Activated T-helper 1 cell treated with anti-CD3 and anti-CD28 coated beads, Interleukin-2, amount 50 U/mL, for 16 hours (primary cell): Measurements from ENCODE around the gene MTFR1L.
A peak's percentile ranks its signal among the peaks of the same experiment; 100 is the strongest.

Source experiments
- DNase-seq, 2 donors: peaks; one replicate each; pipeline ENCODE4 v3.0.0-alpha.2; 2020; ENCODE audit warnings: low read depth in 1 of 2, low spot score in 1 of 2

Gene MTFR1L

DNA sequence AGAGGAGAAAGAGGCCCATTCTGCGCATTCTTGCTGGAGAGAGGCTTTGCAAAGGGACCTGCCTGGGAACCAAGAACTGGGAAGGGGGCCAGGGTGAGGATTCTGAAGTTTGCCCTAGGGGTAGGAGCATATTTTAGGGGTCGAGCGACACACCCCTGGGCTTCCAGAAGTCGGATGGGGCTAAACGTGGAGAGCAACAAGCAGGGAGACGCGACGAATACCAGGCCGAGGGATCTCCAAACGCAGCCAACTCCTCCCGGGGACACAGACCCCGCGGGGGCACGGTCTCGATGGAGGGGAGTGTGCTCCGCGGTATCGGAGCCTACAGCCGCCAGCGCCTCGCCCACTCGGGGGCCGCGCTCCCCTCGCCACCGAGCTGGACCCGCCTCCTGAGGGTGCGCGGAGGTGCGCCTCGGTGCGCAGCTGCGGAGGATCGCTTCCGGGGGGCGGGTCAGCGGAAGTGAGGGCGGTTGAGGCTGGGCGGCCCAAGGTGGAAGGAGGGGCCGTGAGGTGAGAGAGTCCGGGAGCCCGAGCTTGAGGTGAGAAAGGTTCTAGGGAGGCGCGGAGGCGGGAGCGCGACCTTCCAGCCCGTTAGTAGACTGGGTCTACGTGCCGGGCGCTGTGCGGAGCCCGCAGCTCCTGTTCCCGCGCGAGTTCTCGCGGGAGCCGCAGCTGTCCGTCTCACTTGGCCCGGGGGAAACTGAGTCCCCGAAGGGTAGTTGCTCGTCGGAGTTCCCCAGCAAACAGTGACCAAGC is at the start of gene MTFR1L:
TSS of gene MTFR1L (plus strand) at position 464 of the 756 bp plus-strand sequence. CDS start 3,151 bp downstream, outside the sequence.
- DNase-seq: peak; percentile 90

DNA sequence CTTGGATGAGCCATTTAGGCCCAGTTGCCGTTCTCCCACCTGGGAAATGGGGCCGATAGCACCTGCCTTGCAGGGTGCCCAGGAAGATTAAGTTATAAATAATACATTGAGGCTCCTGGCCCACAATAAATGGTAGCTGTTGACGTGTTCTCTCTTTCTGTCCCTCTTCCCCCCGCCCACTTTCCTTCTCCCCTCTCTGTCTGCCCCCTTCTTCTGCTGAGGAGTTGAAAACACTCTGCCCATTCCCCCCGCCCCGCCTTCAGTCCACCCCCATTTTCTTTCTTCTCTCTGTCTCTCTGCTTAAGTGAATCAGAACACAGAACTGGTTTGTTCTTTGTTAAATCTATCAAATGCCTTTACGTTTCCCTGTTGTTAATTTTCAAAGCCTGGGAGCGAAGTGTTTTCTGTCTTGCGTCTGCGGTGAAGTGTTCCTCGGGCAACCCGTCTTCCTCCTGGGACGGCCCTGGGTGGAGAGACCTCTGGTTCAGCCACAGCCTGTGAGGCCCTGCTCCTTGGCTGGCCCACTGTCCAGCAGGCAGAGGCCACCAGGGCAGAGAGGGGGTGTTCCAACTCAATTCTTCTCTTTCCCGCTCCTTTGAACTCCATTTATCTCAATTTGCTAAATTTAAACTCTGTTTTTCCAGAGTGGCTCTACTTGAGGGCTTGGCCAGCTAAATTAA is 49.1 kb upstream of the MTFR1L start:
- DNase-seq: no peak

DNA sequence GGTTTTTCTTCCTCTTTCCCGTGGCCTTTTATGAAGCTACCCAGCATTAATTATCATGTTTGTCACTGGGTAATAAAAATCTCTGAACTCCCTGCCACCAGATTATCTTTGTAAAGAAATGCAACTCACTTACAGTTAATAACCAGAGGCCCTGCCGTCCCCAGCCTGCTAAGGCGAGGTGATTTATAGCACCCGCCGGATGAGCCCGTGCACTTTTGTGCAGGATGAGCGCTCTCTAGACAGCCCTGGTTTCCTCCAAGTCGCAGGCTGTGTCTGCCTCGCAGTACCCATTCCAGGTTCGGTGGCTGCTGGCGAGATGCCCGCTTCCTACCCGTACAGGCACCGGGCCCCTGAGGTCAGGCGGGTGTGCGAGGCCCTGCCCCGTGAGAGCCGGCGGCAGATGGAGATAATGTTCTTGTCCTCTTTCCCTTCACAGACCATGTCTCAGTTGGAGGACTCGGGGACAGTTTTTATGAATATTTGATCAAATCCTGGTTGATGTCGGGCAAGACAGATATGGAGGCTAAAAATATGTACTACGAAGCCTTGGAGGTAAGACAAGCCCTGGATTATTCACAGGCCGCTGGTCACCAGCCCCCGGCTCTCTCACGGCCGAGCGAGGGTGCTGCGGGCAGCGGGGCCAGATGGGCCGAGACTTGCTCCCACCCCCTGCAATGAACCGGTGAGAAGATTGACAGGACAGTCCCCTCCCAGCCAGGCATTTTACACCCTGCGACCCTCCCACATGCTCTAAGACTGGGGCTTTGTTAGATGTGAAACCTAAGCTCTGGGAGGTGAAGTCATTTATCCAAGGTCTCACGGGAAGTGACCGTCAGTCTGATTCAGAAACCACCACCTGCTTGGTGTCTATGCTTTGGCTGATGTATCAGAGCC is 48.3 kb upstream of the MTFR1L start:
- DNase-seq: no peak

DNA sequence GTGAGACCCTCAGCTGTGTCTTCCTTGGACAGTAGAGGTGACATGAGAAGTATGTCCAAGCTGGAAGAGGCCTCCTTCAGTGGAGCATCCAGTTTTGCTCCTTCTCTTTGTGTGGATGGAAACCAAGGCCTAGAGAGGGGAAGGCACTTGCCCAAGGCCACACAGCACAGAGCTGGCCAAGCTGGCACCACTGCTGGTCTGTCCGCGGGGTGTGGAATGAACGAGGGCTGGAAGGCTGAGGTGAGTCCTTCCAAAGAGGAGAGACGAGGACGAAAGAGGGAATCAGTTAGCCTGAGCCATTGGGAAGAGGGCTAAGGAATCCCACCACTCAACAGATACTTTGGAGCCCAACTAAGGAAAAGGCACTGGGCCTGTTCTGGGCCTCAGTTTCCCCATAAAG is 47.6 kb upstream of the MTFR1L start:
- DNase-seq: no peak

DNA sequence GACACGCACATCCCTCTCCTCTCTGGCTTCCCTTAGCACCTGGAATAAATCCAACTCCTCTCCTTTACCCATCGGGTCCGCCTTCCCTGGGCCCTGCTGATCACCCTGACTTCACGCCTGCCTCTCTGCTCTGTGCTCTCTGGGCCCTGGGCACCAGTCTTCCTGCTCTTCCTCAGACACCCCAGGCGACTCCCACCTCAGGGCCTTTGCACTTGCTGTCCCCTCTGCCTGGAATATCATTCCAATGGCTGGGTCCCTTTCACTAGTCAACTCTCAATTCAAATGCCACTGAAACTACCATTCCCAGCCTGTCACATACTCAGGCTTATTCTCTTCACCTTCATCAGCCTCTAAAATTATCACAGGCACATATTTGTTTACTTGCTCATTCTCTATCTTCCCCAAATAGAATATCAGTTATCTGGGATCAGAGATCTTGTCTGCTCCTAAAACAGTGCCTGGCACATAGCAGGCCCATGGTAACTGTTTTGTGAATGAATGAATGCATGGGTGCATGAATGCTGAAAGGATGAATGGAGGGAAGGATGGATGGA is 47.0 kb upstream of the MTFR1L start:
- no peak for DNase-seq

DNA sequence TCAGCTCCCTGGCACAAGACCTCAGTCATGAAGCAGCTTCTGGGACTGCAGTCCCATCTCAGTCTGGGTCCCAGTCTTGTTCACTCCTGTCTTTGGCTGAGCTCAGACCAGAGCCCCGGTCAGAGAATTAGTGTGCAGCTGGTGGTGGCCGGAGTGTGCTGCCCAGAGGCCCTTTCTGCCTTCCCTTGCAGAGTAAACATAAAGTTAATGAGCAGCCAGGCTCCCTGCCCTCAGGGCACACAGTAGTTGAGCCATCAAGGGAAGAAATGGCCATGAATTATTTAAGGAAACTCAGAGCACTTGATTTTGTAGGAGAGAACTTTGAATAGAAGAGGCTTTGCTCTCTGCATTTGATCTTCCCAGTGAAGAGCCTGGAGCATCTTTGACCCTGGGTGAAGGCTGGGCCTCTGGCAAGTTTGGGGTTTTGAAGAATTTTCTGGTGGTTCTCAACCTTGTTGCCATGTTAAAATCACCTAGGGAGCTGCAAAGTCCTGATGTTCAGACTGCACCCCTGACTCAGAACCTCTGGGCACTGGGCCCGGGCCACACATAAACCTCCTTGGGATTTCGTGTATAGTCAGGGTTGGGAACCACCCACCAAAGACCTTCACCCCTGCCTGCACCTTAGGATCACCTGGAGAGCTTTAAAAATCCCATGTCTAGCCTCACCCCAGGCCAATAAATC is 46.2 kb upstream of the MTFR1L start:
- DNase-seq: no peak

DNA sequence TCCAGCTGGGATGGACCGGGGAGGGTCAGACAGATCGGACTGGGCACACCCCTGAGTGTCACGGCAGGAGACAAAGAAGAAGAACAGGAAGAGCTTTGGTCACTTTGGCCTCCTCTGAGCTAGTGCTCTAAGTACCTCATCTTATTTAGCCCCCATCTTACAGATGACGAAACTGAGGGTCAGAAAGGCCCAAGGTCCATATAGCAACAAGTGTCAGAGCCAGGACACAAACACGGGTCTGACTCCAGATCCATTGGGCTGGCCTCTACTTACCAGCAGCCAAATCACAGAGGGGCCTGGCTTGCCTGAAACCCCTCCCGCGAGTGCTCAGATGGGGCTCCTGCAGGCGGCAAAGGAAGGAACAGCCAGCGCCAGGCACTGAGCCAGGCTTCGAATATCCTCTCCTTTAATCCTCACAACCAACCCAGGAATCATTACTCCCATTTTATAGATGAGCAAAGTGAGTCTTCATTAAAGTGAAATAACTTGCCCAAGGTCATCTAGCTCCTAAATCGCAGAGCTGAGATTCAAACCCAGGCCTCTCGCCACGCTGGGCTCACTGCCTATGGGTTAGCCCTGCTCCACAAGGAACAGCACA is 45.4 kb upstream of the MTFR1L start:
- no peak for DNase-seq

DNA sequence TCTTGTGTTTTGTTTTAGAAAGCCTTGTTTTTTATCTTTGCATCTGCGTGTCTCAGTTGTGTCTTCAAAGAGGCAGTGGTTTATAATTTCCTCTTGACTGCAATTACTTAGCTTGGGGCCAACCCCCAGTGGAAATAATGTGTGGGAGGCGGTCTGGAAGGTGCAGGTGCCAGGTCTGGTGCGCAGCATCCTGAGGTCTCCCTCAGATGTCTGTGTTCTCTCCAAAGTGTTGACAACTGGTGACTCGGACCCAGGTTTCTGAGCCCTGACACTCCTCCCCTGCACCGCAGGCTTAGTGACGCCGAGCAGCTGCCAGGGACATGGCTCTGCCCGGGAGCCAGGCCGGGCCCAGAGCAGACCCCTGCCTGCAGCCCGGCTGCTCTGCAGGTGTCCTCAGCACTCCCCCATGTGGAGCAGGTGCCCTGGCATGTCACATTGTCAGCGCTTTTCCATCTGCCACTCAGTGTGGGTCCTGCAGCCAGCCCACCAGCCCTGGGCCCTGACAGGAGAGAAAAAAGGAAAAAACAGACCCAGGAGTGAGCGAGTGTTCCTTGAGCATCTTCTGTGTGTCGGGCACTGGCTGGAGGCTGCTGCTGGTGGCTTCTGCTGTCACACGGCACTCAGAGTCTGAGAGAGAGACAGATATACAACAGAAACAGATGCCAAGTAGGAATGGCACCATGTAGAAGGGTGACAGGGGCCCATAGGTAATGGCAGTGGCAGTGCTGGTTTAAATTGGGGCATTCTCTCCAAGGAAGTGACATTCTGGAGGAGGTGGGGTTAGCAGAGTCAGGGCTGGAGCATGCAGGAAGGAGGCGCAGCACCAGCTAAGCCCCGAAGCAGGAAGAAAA is 44.6 kb upstream of the MTFR1L start:
- DNase-seq: peak; percentile 58 to 65

DNA sequence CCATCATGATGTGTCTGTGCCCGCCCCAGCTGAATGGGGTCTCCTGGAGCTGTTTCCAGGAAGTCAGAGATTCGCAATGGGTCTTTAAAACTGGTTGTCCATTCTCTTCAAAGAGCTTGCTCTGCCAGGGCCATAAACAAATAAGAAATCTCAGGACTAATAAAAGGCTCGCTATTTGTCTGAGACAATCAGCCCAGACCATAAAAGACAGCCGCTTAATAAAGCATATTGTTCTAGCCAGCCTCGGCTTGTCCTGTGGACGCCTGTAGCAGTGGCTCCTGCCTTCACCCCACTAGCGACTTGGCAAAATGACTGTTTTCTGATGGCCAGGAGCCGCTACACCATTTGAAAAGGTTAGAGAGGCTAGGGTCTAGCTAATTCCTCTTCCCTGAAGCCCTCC is 40.4 kb upstream of the MTFR1L start:
- DNase-seq: no peak

DNA sequence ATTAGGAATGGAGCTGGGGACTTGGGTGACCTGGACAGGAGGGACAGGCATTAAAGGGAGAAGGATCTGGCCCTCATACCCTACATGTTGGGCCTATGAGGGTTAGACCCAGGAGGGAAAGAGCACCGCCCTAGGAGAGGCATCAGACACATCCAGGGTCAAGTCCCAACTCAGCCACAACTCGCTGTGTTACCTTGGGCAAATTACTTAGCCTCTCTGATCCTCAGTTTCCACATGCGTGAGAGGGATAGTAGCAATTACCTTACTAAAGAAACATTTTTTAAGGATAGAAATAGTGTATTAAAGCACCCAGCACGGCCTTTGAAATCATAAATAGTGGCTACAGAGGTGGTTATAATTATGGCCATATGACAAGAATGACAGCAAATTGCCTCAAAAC is 39.9 kb upstream of the MTFR1L start:
- DNase-seq: no peak

DNA sequence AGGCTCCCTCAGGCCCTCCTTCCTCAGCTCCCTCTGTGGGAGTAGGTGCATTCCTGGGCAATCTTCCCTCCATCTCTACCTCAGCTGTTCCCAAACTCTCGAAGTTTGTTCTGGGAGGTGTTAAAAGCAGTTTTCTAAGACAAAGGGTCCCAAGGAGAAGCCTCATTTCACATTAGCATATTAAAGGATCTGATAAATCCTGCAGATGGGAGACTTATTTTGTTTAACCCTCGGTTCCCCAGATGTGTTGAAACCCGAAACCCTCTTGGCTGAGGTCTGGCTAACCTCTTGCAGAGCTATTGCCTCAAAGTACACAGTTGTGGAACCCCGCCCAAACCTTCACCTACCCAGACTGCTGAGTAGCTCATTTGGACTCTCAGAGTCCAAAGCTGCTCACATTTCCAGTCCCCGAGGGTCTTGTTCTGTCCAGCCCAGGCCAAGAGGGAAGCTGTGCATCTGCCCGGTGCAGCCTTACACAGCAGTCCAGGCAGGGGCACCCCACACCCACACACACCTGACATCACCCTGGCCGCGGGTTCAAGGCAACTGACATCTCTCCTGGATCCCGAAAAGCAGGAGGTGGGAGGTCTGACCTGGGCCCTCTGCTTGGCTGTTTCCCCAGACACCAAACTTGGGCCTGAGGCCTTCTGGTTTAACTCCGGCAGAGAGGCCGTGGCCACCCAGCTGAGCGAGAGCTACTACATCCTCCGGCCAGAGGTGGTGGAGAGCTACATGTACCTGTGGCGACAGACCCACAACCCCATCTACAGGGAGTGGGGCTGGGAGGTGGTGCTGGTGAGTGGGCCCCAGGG is 39.2 kb upstream of the MTFR1L start:
- DNase-seq: no peak

DNA sequence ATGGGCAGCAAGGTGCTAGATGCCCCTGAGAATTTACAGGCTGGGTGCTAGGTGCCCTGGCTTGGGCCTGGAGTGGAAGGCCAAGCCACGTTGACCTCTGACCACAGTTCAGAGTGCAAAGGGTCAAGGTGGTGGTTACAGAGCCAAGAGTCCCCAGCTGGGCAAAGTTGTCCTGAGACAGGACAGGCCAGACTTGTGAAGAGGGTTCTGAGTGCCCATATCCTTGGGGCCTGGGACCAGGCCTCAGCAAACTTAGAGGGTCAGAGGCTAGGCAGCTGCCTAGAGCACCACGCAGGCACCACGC is 38.7 kb upstream of the MTFR1L start:
- DNase-seq: no peak

DNA sequence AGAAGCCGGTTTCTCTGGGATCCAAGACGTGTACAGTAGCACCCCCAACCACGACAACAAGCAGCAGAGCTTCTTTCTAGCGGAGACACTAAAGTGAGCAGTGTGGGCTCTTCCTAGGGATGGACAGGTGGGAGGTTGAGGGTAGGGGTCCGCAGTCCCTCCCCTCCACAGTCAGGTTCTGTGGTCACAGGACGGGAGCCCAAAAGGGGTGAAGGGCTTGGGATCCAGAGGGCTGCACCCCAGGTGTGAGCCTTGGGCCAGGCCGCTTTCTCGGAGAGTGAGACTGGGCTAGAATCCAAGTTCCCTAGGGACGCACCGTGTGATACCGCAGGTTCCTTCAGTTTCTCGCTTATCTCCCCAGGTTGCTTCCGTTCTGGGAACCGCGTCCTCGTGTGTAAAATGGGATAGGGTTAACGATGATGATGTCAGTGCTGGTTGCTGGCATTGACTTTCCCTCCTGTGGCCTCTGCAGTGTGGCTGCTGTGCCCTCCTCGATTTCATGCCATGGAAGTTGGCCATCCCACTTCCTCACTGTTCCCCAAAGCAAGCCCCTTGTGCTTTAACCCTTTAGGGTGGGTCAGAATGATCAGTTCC is 37.0 kb upstream of the MTFR1L start:
- DNase-seq: no peak

DNA sequence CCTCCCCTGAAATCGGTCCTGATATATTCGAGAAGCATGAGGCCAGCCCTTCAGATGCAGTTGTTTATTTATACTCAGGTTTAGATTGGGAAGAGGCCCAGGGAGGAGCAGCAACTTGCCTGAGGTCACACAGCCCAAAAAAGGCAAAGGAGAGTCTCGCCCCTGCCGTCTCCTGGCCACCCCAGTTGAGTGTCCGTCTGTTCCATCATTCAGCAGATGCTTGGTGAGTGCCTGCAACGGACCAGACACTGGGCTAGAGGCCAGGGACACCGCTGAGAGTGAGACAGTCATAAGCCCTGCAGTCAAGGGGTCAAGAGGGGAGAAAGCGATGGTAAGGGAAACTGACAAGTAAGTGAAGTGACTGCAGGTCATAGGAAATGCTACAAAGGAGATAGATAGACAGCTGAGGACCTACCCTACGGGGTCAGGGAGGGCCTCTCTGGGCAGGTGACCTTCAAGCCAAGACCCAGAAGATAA is 35.1 kb upstream of the MTFR1L start:
- no peak for DNase-seq

DNA sequence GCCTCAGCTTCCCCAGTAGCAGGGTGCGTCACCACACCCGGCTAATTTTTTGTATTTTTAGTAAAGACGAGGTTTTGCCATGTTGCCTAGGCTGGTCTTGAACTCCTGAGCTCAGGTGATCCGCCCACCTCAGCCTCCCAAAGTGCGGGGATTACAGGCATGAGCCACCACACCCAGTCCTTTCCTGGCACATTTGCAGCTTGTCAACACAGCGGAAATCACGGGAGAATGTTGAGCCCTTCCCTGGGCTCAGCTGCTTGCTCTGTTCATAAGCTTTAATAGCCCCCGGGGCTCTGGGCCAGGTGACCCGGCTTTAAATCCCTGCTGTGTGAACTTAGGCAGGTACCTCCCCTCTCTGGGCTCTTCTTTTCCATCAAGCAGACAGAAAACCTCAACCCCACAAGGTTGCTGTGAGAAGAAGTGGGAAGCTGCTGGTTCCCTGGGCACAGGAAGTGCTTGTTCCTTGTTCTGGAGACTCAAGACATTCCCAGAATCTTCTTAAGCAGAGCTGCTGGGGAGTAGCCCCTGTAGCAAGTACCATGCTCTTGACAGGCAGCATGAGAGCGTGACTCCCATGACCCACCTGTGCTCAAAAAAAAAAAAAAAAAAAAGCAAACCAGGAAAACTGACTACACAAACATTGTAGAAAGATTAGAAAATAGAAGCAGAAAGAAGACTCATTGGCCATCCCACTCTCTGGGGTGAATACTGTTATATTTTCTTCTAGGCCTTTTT is 34.3 kb upstream of the MTFR1L start:
- no peak for DNase-seq

DNA sequence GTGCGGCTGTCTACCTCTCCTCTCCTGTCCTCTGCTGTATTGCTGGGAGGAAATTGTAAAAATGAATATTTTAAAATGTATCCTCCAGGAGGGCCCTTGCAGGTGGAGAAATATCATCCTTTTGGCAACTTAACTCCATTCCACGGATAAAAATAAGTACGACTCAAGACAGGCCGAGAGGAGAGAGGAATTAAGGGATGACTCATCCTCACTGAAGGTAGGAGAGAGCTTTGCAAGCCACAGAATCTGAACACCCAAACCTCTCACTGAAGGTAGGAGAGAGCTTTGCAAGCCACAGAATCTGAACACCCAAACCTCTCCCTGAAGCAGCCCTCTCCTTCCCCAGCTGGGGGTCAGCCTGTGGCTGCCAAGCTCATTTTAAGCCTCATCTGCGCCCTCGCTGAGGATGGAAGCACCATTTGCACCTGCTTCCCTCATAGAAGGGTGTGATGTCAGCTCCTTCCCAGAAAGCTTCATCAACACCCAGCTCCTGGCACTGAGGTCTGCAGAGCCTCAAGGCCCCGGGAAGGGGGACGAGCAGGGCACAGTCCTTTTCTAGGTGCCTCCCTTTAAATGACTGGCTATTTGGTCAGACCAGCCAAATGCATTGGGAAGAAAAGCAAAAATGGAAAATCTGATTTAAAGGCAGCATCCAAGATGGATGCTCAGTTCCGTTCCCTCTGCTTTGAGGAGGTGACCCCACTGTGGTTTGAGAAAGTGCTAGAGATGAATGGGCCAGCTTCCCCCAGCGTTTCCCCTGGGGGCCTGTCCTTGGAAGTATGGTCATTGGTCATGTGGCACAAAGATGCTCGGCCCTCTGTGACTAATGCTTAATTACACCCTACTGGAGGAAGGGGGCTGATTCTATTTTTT is 32.6 kb upstream of the MTFR1L start:
- no peak for DNase-seq

DNA sequence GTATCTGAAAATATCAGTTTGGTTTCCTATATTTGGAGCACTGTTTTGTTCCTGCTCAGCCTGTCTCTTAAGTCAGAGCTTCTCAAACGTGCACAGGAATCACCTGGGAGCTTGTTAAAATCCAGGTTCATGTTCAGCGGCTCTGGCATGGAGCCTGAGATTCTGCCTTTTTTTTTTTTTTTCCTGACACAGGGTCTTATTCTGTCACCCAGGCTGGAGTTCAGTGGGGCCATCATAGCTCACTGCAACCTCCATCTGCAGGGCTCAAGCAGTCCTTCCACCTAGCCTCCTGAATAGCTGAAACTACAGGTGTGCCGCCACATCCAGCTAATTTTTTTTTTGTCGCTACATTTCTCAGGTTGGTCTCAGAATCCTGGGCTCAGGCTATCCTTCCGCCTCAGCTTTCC is 32.0 kb upstream of the MTFR1L start:
- no peak for DNase-seq
